ENCODE results near the gene CHD6.

CHD6 gene

GRCh38 chr20:41513829-41514228 is 104.3 kb downstream of the CHD6 start:
- Histone ChIP-seq H2AFZ (ENCODE audit: low read depth, low read length) (no peak overlapping the region), H3K4me1 (ENCODE audit: insufficient read depth, low read length) (peaks cover 9% of the 10 kb centered on the region), H3K9me3 (ENCODE audit: low read length) (no peaks in the 10 kb centered on the region), H3K27me3 (ENCODE audit: insufficient read depth, low read length) (no peaks in the 10 kb centered on the region), H3K36me3 (ENCODE audit: insufficient read depth, low read length) (peaks cover 35% of the 10 kb centered on the region), H3K4me3 (ENCODE audit: low read length) (no peak overlapping the region)

- no peak overlapping the region for H2AFZ ChIP-seq (ENCODE audit: low read depth, low read length)
- H3K4me3 ChIP-seq (ENCODE audit: low read length) = no peak overlapping the region
- peaks cover 9% of the 10 kb centered on the region for H3K4me1 ChIP-seq (ENCODE audit: insufficient read depth, low read length)
- no peaks in the 10 kb centered on the region for H3K9me3 ChIP-seq (ENCODE audit: low read length)
- no peaks in the 10 kb centered on the region for H3K27me3 ChIP-seq (ENCODE audit: insufficient read depth, low read length)
- peaks cover 33% of the 10 kb centered on the region for H3K36me3 ChIP-seq (ENCODE audit: insufficient read depth, low read length)
Measured at GRCh38 chr20:41512624-41513023, 105.6 kb downstream of the CHD6 start.

- H3K36me3 ChIP-seq (ENCODE audit: insufficient read depth, low read length) = peaks cover 36% of the 10 kb centered on the region
- H3K4me1 ChIP-seq (ENCODE audit: insufficient read depth, low read length) = peaks cover 9% of the 10 kb centered on the region
- no peaks in the 10 kb centered on the region for H3K27me3 ChIP-seq (ENCODE audit: insufficient read depth, low read length)
Measured at GRCh38 chr20:41510847-41511450, 107.2 kb downstream of the CHD6 start.

GRCh38 chr20:41510224-41510623 is 108.0 kb downstream of the CHD6 start:
- H3K36me3 ChIP-seq (ENCODE audit: insufficient read depth, low read length) = peaks cover 36% of the 10 kb centered on the region
- peaks cover 9% of the 10 kb centered on the region for H3K4me1 ChIP-seq (ENCODE audit: insufficient read depth, low read length)
- H2AFZ ChIP-seq (ENCODE audit: low read depth, low read length) = no peak overlapping the region
- H3K4me3 ChIP-seq (ENCODE audit: low read length) = no peak overlapping the region
- H3K27me3 ChIP-seq (ENCODE audit: insufficient read depth, low read length) = no peaks in the 10 kb centered on the region
- peaks cover 1% of the 10 kb centered on the region for H3K9me3 ChIP-seq (ENCODE audit: low read length)

More at GRCh38 chr20:41510847-41511450, 107.2 kb downstream of the CHD6 start:
- Histone ChIP-seq H3K9me3 (ENCODE audit: low read length) (no peaks in the 10 kb centered on the region), H2AFZ (ENCODE audit: low read depth, low read length) (no peak overlapping the region), H3K4me3 (ENCODE audit: low read length) (no peak overlapping the region)

GRCh38 chr20:41509316-41510200 is 108.6 kb downstream of the CHD6 start:
- peaks cover 36% of the 10 kb centered on the region for H3K36me3 ChIP-seq (ENCODE audit: insufficient read depth, low read length)

GRCh38 chr20:41508335-41508734 is 109.8 kb downstream of the CHD6 start:
- Histone ChIP-seq H3K27me3 (ENCODE audit: insufficient read depth, low read length) (no peaks in the 10 kb centered on the region), H3K4me3 (ENCODE audit: low read length) (no peak overlapping the region), H3K36me3 (ENCODE audit: insufficient read depth, low read length) (peaks cover 26% of the 10 kb centered on the region), H3K9me3 (ENCODE audit: low read length) (peaks cover 8% of the 10 kb centered on the region), H3K4me1 (ENCODE audit: insufficient read depth, low read length) (peaks cover 9% of the 10 kb centered on the region), H2AFZ (ENCODE audit: low read depth, low read length) (no peak overlapping the region)

More at GRCh38 chr20:41509316-41510200, 108.6 kb downstream of the CHD6 start:
- Histone ChIP-seq H3K9me3 (ENCODE audit: low read length) (peaks cover 8% of the 10 kb centered on the region), H3K27me3 (ENCODE audit: insufficient read depth, low read length) (no peaks in the 10 kb centered on the region), H2AFZ (ENCODE audit: low read depth, low read length) (no peak overlapping the region), H3K4me3 (ENCODE audit: low read length) (no peak overlapping the region), H3K4me1 (ENCODE audit: insufficient read depth, low read length) (peaks cover 9% of the 10 kb centered on the region)

- Histone ChIP-seq H3K27me3 (ENCODE audit: insufficient read depth, low read length) (no peaks in the 10 kb centered on the region), H3K4me3 (ENCODE audit: low read length) (no peak overlapping the region), H3K9me3 (ENCODE audit: low read length) (peaks cover 8% of the 10 kb centered on the region), H3K36me3 (ENCODE audit: insufficient read depth, low read length) (peaks cover 21% of the 10 kb centered on the region), H3K4me1 (ENCODE audit: insufficient read depth, low read length) (peaks cover 9% of the 10 kb centered on the region), H2AFZ (ENCODE audit: low read depth, low read length) (no peak overlapping the region)
Measured at GRCh38 chr20:41507851-41508250, 110.3 kb downstream of the CHD6 start.

GRCh38 chr20:41507436-41507835 is 110.7 kb downstream of the CHD6 start:
- Histone ChIP-seq H3K9me3 (ENCODE audit: low read length) (peaks cover 8% of the 10 kb centered on the region), H3K27me3 (ENCODE audit: insufficient read depth, low read length) (no peaks in the 10 kb centered on the region), H2AFZ (ENCODE audit: low read depth, low read length) (no peak overlapping the region), H3K4me1 (ENCODE audit: insufficient read depth, low read length) (peaks cover 9% of the 10 kb centered on the region), H3K36me3 (ENCODE audit: insufficient read depth, low read length) (peaks cover 17% of the 10 kb centered on the region), H3K4me3 (ENCODE audit: low read length) (no peak overlapping the region)

GRCh38 chr20:41506192-41506915 is 111.8 kb downstream of the CHD6 start:
- Histone ChIP-seq H3K9me3 (ENCODE audit: low read length) (peaks cover 8% of the 10 kb centered on the region), H3K4me3 (ENCODE audit: low read length) (no peak overlapping the region), H2AFZ (ENCODE audit: low read depth, low read length) (no peak overlapping the region), H3K4me1 (ENCODE audit: insufficient read depth, low read length) (peaks cover 6% of the 10 kb centered on the region), H3K36me3 (ENCODE audit: insufficient read depth, low read length) (peaks cover 13% of the 10 kb centered on the region), H3K27me3 (ENCODE audit: insufficient read depth, low read length) (no peaks in the 10 kb centered on the region)

GRCh38 chr20:41505184-41505583 is 113.0 kb downstream of the CHD6 start:
- Histone ChIP-seq H3K36me3 (ENCODE audit: insufficient read depth, low read length) (peaks cover 9% of the 10 kb centered on the region), H3K4me1 (ENCODE audit: insufficient read depth, low read length) (peaks cover 2% of the 10 kb centered on the region), H3K9me3 (ENCODE audit: low read length) (peaks cover 8% of the 10 kb centered on the region), H2AFZ (ENCODE audit: low read depth, low read length) (no peak overlapping the region), H3K4me3 (ENCODE audit: low read length) (no peak overlapping the region), H3K27me3 (ENCODE audit: insufficient read depth, low read length) (no peaks in the 10 kb centered on the region)

- no peak overlapping the region for H2AFZ ChIP-seq (ENCODE audit: low read depth, low read length)
- H3K36me3 ChIP-seq (ENCODE audit: insufficient read depth, low read length) = peaks cover 19% of the 10 kb centered on the region
- no peak overlapping the region for H3K4me3 ChIP-seq (ENCODE audit: low read length)
- H3K27me3 ChIP-seq (ENCODE audit: insufficient read depth, low read length) = no peaks in the 10 kb centered on the region
- peaks cover 7% of the 10 kb centered on the region for H3K4me1 ChIP-seq (ENCODE audit: insufficient read depth, low read length)
- H3K9me3 ChIP-seq (ENCODE audit: low read length) = peaks cover 8% of the 10 kb centered on the region
Measured at GRCh38 chr20:41501376-41501775, 116.8 kb downstream of the CHD6 start.

- Histone ChIP-seq H3K9me3 (ENCODE audit: low read length) (peaks cover 6% of the 10 kb centered on the region), H3K4me3 (ENCODE audit: low read length) (no peak overlapping the region), H3K4me1 (ENCODE audit: insufficient read depth, low read length) (peaks cover 7% of the 10 kb centered on the region), H3K27me3 (ENCODE audit: insufficient read depth, low read length) (no peaks in the 10 kb centered on the region), H3K36me3 (ENCODE audit: insufficient read depth, low read length) (peaks cover 28% of the 10 kb centered on the region), H2AFZ (ENCODE audit: low read depth, low read length) (no peak overlapping the region)
Measured at GRCh38 chr20:41499961-41500725, 118.0 kb downstream of the CHD6 start.

Measured in neuron (in vitro differentiated cells).